ENCODE data around the gene CBFA2T3.

- TF ChIP-seq CTCF (conservative IDR thresholded peaks at IDR 0.05) (no peak), ZFX (IDR thresholded peaks at IDR 0.05) (no peak)
Measured at GRCh38 chr16:88854306-88855111, 122.5 kb downstream of the CBFA2T3 start.
